Stimulated activated CD4-positive, alpha-beta T cell treated with anti-CD3 and anti-CD28 coated beads, Interleukin-1b, Interleukin-23, amount 100 ng/mL, for 24 hours (primary cell): ENCODE measurements around the gene C21orf58.
"Not testable (repeated sequence)": the region's sequence is repeated elsewhere in the genome, so short reads cannot be mapped to it uniquely, and the experiment has no call there.

Source experiments
- DNase-seq, 4 experiments: peaks; one replicate each; pipeline ENCODE4 v3.0.0-alpha.2; 2020; ENCODE audit warnings: low read depth in 4 of 4, low spot score in 1 of 4

The C21orf58 gene

GRCh38 chr21:46323710-46324389 is at the start of gene C21orf58, which contains the start of gene PCNT:
TSS of gene C21orf58 (minus strand) at chr21:46323870. CDS start at chr21:46322738, 1,132 bp downstream.
TSS of gene PCNT (plus strand) at chr21:46324156. CDS start at chr21:46324229, 73 bp downstream.
- DNase-seq: peak; percentile 84 to 95 (median 94)

GRCh38 chr21:46372947-46373346 is 49.3 kb upstream of the C21orf58 start:
- DNase-seq: not testable (repeated sequence)

- no peak for DNase-seq
These were observed 48.4 kb upstream of the C21orf58 start for GRCh38 chr21:46372014-46372485.

- DNase-seq: no peak
These were observed 47.7 kb upstream of the C21orf58 start for GRCh38 chr21:46371204-46372013.

GRCh38 chr21:46369520-46370235 is 46.0 kb upstream of the C21orf58 start:
- no peak for DNase-seq

- DNase-seq: peak in 2 of 4 experiments; percentile 10 to 14
These were observed 45.0 kb upstream of the C21orf58 start for GRCh38 chr21:46368533-46369285.

GRCh38 chr21:46366966-46367365 is 43.3 kb upstream of the C21orf58 start:
- DNase-seq: no peak

GRCh38 chr21:46366561-46366960 is 42.9 kb upstream of the C21orf58 start:
- DNase-seq: no peak

GRCh38 chr21:46366091-46366490 is 42.4 kb upstream of the C21orf58 start:
- no peak for DNase-seq

GRCh38 chr21:46363698-46364097 is 40.0 kb upstream of the C21orf58 start:
- no peak for DNase-seq

- no peak for DNase-seq
These were observed 39.3 kb upstream of the C21orf58 start for GRCh38 chr21:46362946-46363345.

GRCh38 chr21:46361935-46362334 is 38.3 kb upstream of the C21orf58 start:
- DNase-seq: no peak

- DNase-seq: no peak
These were observed 37.5 kb upstream of the C21orf58 start for GRCh38 chr21:46361176-46361575.

- no peak for DNase-seq
These were observed 34.2 kb upstream of the C21orf58 start for GRCh38 chr21:46357684-46358425.

GRCh38 chr21:46357335-46357604 is 33.6 kb upstream of the C21orf58 start:
- no peak for DNase-seq

- no peak for DNase-seq
These were observed 33.0 kb upstream of the C21orf58 start for GRCh38 chr21:46356494-46357334.

- no peak for DNase-seq
These were observed 32.3 kb upstream of the C21orf58 start for GRCh38 chr21:46356005-46356338.

- no peak for DNase-seq
These were observed 31.7 kb upstream of the C21orf58 start for GRCh38 chr21:46355161-46356004.

GRCh38 chr21:46354518-46354917 is 30.8 kb upstream of the C21orf58 start:
- DNase-seq: no peak
